OCI-LY7 (cell line): ENCODE measurements around the gene IQGAP2.

ENCODE experiments used
- EZH2phosphoT487 ChIP-seq: fragments of 200-600 bp; sonication (generic); IDR thresholded peaks from 2 replicates; pipeline ENCODE4 v1.6.1; 2018; ENCODE audit warnings: low read depth, borderline replicate concordance, mild to moderate bottlenecking, mixed run types, antibody characterized with exemption, low read length, moderate library complexity, mixed read lengths
- TF ChIP-seq, protein P1 (sequence below): fragments of 200-600 bp; sonication (generic); conservative IDR thresholded peaks from 2 replicates; pipeline ENCODE4 v1.5.1; 2014; ENCODE audit warnings: mild to moderate bottlenecking, antibody characterized with exemption, low read length, moderate library complexity, mixed read lengths

DNA sequence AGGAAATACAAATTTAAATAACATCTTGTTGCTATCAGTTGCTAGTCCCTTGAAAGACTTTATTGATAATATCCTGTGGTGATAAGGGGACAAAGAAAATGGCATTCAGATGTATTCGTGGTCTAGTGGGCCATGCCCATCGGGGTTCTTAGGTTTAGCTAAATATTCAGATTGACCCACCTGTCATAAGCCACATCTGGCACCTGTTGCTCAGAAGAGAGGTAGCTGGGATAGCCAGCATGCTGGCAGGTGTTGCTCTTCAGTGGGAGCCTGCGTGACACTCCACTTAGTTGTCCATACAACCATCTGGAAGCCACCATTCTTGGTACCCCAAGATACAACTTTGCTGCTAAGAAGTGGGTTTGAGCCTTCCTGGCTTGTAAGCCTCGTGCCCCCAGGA is 183.4 kb downstream of the IQGAP2 start:
- TF ChIP-seq, protein P1, sequence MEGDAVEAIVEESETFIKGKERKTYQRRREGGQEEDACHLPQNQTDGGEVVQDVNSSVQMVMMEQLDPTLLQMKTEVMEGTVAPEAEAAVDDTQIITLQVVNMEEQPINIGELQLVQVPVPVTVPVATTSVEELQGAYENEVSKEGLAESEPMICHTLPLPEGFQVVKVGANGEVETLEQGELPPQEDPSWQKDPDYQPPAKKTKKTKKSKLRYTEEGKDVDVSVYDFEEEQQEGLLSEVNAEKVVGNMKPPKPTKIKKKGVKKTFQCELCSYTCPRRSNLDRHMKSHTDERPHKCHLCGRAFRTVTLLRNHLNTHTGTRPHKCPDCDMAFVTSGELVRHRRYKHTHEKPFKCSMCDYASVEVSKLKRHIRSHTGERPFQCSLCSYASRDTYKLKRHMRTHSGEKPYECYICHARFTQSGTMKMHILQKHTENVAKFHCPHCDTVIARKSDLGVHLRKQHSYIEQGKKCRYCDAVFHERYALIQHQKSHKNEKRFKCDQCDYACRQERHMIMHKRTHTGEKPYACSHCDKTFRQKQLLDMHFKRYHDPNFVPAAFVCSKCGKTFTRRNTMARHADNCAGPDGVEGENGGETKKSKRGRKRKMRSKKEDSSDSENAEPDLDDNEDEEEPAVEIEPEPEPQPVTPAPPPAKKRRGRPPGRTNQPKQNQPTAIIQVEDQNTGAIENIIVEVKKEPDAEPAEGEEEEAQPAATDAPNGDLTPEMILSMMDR = no peak
- no peak for TF ChIP-seq EZH2phosphoT487
